ENCODE measurements around the gene DICER1. TPM values are rescaled to one million over a fixed set of nuclear protein-coding genes. Genes with fewer than 3 reads are reported as not detected.

The DICER1 gene
- total RNA-seq, 1 donor from 2014 or later, result 87.2 TPM

GRCh38 chr14:95039259-95039992, 117.9 kb downstream of the DICER1 start:
- Mint-ChIP-seq H3K9me3 (no peaks in the 10 kb centered on the region), H3K4me3 (no peak overlapping the region), H3K27me3 (ENCODE audit: insufficient read depth) (peaks cover 8% of the 10 kb centered on the region), H3K4me1 (ENCODE audit: low read depth) (no peaks in the 10 kb centered on the region), H3K27ac (no peak overlapping the region), H3K36me3 (ENCODE audit: low read depth) (no peaks in the 10 kb centered on the region)
- intact Hi-C loops (cut with micrococcal nuclease), result no loop called here
- no peak for DNase-seq (ENCODE audit: low spot score)

DNA sequence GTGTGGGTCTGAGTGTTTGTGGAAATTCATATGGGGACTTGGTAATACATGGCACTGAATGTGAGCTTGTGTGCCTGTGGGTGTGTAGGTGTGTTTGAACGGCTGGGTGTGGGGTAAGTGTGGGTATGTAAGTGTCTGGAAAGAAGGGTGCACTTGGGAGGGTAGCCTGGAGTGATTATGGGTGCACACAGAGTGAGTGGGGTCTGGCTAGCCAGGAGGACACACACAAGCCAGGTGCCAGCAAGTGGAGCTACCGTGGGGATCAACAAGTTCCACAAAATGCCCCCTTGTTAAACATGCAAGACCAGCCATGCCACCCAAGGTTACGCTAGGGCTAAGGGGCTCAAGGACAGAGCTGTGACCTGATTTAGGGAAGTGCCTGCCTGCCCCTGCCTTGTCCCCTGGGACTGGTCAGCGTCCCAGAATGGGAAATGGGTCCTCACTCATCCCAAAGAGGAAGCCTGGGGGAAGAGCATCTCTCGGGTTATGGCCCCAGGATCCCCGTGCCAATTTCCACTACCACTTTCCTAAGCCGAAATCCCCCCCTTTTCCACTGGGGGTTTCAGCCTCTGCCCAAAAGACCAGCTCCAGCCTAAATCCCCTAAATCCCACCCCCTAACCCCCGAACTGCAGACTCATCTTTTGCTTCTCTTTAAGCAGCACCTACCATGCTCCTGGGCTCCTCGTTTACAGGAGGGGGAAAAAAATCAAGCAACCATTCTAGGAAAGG, 118.6 kb downstream of the DICER1 start:
- Mint-ChIP-seq H3K27me3 (ENCODE audit: insufficient read depth) (peaks cover 8% of the 10 kb centered on the region), H3K9me3 (no peaks in the 10 kb centered on the region), H3K27ac (no peak overlapping the region), H3K36me3 (ENCODE audit: low read depth) (no peaks in the 10 kb centered on the region), H3K4me3 (no peak overlapping the region), H3K4me1 (ENCODE audit: low read depth) (no peaks in the 10 kb centered on the region)
- no peak for DNase-seq (ENCODE audit: low spot score)
- intact Hi-C loops (cut with micrococcal nuclease), result no loop called here

DNA sequence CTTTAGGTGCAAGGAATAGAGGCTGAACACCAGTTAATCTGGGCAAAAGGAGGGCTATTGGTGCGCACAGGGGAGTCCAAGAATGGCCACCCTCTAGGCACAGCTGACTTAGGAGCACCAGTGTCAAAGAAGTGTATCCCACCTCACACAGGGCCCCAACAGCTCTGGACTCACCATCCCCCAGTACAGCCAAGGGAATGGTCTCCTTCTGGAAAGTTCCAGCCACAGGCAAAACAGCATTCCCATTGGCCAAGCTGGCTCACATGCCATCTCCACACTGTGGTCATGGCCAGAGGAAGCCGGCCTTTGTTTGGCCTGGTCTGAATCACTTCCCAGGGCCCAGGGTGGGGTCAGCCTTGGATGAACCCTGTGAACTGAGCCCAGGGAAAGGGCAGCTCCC, 120.1 kb downstream of the DICER1 start:
- Mint-ChIP-seq H3K27ac (no peak overlapping the region), H3K4me1 (ENCODE audit: low read depth) (no peaks in the 10 kb centered on the region), H3K9me3 (no peaks in the 10 kb centered on the region), H3K4me3 (no peak overlapping the region), H3K36me3 (ENCODE audit: low read depth) (no peaks in the 10 kb centered on the region), H3K27me3 (ENCODE audit: insufficient read depth) (peaks cover 8% of the 10 kb centered on the region)
- no peak for DNase-seq (ENCODE audit: low spot score)
- intact Hi-C loops (cut with micrococcal nuclease), result no loop called here

Other genes starting within 250 kb of the DICER1 start
- 0.66 and 0.80 TPM in 2 replicates for gene CLMN, start 162.4 kb upstream of the DICER1 start, total RNA-seq